ENCODE measurements around the gene PDE9A. TPM values are rescaled to one million over a fixed set of nuclear protein-coding genes. Genes with fewer than 3 reads are reported as not detected.

The PDE9A gene
- total RNA-seq, 3 donors from 2014 or later: 3.0 to 14.7 (median 10.5) TPM

DNA sequence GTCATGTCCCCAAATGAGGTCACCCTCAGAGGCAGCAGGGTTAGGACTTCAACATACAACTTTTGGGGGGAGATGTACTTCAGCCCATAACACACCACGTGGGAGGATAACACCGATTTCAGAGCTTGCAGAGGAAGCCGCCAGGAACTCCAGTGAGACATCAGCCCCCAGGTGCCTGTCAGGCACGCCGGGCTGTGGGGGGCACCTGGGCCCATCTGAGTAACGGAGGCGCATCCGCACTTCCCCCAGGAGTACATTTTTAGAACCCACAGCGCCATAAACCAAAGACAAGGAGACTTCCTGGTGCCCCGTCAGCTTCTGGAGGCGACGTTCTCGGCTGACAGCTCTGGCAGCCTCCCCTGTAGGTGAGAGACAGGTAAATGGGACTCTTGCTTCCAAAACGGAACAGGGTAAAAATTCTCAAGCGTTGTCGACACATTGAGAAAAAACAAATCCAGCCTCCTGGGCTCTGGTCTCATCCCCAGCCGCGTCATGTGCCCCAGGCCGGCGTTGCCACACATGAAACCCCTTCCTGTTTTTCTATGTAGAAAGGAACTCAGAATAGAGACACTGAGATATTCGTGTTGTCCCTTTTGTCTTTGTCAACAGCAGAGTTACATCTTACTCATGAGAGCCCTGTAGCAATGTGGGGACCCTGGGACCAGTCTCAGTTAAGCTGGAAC, 93.3 kb downstream of the PDE9A start:
- Histone ChIP-seq H3K9me3 (no peaks in the 10 kb centered on the region), H3K27ac (peak overlapping the region; percentile 55 to 65), H3K27me3 (no peaks in the 10 kb centered on the region), H3K4me1 (no peaks in the 10 kb centered on the region), H3K4me3 (no peak overlapping the region), H3K36me3 (no peaks in the 10 kb centered on the region)
- intact Hi-C loops (cut with DNase I; ENCODE audit: low total_unique reads): no loop called here
- TF ChIP-seq POLR2AphosphoS5 (IDR thresholded peaks at IDR 0.05): no peak
- no peak for TF ChIP-seq POLR2A (IDR thresholded peaks at IDR 0.05)
- TF ChIP-seq, protein P1, sequence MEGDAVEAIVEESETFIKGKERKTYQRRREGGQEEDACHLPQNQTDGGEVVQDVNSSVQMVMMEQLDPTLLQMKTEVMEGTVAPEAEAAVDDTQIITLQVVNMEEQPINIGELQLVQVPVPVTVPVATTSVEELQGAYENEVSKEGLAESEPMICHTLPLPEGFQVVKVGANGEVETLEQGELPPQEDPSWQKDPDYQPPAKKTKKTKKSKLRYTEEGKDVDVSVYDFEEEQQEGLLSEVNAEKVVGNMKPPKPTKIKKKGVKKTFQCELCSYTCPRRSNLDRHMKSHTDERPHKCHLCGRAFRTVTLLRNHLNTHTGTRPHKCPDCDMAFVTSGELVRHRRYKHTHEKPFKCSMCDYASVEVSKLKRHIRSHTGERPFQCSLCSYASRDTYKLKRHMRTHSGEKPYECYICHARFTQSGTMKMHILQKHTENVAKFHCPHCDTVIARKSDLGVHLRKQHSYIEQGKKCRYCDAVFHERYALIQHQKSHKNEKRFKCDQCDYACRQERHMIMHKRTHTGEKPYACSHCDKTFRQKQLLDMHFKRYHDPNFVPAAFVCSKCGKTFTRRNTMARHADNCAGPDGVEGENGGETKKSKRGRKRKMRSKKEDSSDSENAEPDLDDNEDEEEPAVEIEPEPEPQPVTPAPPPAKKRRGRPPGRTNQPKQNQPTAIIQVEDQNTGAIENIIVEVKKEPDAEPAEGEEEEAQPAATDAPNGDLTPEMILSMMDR (IDR thresholded peaks at IDR 0.05): no peak
- no peak for DNase-seq (ENCODE audit: low spot score in 2 of 2)

DNA sequence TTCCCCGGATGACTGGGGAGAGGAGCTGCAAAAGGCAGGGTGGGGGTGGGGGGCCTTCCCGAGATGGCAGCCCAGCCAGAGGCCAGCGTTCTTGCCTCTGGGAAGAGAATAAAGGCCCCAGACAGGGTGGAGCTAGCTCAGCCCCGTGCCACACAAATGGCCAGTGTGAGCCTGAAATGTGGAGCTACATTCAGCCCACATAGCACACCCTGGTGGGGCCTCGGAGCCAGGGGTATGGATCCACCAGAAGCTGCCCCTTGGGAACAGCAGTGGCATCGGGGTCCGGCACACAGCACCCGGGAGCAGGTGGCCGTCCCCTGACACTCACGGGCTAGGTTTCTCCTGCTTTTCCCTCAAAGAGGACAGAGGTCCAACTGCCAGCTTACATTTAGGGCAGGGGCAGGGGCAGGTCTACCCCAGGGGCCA, 93.9 kb downstream of the PDE9A start:
- H3K9me3 ChIP-seq: no peaks in the 10 kb centered on the region
- peak overlapping the region; percentile 36 to 65 for H3K27ac ChIP-seq
- TF ChIP-seq POLR2A (IDR thresholded peaks at IDR 0.05) (no peak), POLR2AphosphoS5 (IDR thresholded peaks at IDR 0.05) (no peak)
- TF ChIP-seq, protein P1 (IDR thresholded peaks at IDR 0.05): no peak
- intact Hi-C loops (cut with DNase I; ENCODE audit: low total_unique reads): no loop called here
- no peak overlapping the region for H3K4me3 ChIP-seq
- no peaks in the 10 kb centered on the region for H3K4me1 ChIP-seq
- H3K36me3 ChIP-seq: no peaks in the 10 kb centered on the region
- H3K27me3 ChIP-seq: no peaks in the 10 kb centered on the region
- DNase-seq (ENCODE audit: low spot score in 2 of 2): no peak

GRCh38 chr21:42747746-42748351, 94.4 kb downstream of the PDE9A start:
- H3K27ac ChIP-seq: peak overlapping the region in 1 of 2 donors; percentile 65

DNA sequence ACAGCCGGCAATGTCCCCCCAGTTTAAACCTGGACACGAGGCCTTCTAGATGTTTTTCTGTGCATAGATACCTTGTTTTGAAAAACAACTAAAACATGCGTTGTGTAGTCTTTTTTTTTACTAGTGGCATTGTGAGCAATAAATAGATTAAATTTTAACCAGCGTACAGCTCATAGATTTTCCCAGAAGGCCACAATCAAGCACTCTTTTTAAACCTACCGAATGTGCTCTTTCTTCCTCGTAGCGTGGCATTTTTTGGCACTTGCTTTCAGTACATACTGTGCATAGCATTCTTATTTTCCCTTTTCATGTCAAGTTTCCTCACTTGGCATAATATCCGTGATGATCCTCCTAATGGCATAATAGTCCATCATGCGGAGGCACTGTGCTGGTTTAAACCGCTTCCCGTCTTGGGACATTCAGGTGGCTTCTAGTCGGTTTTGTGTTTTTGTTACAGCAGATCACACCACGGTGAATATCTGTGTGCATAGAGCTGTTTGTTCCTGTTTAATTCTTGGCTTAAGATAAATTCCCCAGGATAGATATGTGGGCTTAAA, 95.3 kb downstream of the PDE9A start:
- Histone ChIP-seq H3K4me3 (no peak overlapping the region), H3K27ac (peak overlapping the region in 1 of 2 donors; percentile 14), H3K4me1 (no peaks in the 10 kb centered on the region), H3K9me3 (no peaks in the 10 kb centered on the region), H3K27me3 (no peaks in the 10 kb centered on the region), H3K36me3 (no peaks in the 10 kb centered on the region)
- DNase-seq (ENCODE audit: low spot score in 2 of 2): no peak
- intact Hi-C loops (cut with DNase I; ENCODE audit: low total_unique reads): no loop called here
- TF ChIP-seq, protein P1 (IDR thresholded peaks at IDR 0.05): no peak
- TF ChIP-seq POLR2A (IDR thresholded peaks at IDR 0.05) (no peak), POLR2AphosphoS5 (IDR thresholded peaks at IDR 0.05) (no peak)

More at GRCh38 chr21:42747746-42748351, 94.4 kb downstream of the PDE9A start:
- TF ChIP-seq, protein P1 (IDR thresholded peaks at IDR 0.05): no peak
- no peak for TF ChIP-seq POLR2A (IDR thresholded peaks at IDR 0.05)
- TF ChIP-seq POLR2AphosphoS5 (IDR thresholded peaks at IDR 0.05): no peak
- H3K4me3 ChIP-seq: no peak overlapping the region
- H3K4me1 ChIP-seq: no peaks in the 10 kb centered on the region
- H3K36me3 ChIP-seq: no peaks in the 10 kb centered on the region
- no peak for DNase-seq (ENCODE audit: low spot score in 2 of 2)
- H3K27me3 ChIP-seq: no peaks in the 10 kb centered on the region
- no peaks in the 10 kb centered on the region for H3K9me3 ChIP-seq
- intact Hi-C loops (cut with DNase I; ENCODE audit: low total_unique reads): no loop called here

All from breast epithelium (tissue), 4 donors.